ENCODE data around the gene ZDHHC16. TPM values are rescaled to one million over a fixed set of nuclear protein-coding genes. Genes with fewer than 3 reads are reported as not detected.
"Not testable (repeated sequence)": the region's sequence is repeated elsewhere in the genome, so short reads cannot be mapped to it uniquely, and the experiment has no call there.

The ZDHHC16 gene
- total RNA-seq, 4 donors from 2014 or later: 23.9 to 37.2 (median 28.3) TPM

- H3K27me3 ChIP-seq: no peaks in the 10 kb centered on the region
- H3K4me1 ChIP-seq: peaks cover 4 to 14% (median 11%) of the 10 kb centered on the region in 4 donors
- H3K4me3 ChIP-seq: no peak overlapping the region
- TF ChIP-seq CTCF (IDR thresholded peaks at IDR 0.05): no peak
- no peak for TF ChIP-seq POLR2A (IDR thresholded peaks at IDR 0.05; ENCODE audit: low read depth)
- no peak for TF ChIP-seq POLR2AphosphoS5 (IDR thresholded peaks at IDR 0.05)
- no peak for TF ChIP-seq EP300 (IDR thresholded peaks at IDR 0.05)
- no peak overlapping the region for H3K27ac ChIP-seq (replicated peaks in 1 of 4)
- 73% methylated on average over 7 of the region's 10 CpGs for WGBS
- intact Hi-C loops (cut with DNase I): no loop called here
- DNase-seq (ENCODE audit: extremely low spot score): no peak
- no peaks in the 10 kb centered on the region for H3K9me3 ChIP-seq
- H3K36me3 ChIP-seq: no peaks in the 10 kb centered on the region
Observed at GRCh38 chr10:97408496-97408992, 37.4 kb upstream of the ZDHHC16 start.

GRCh38 chr10:97411406-97411805 lies 34.6 kb upstream of the ZDHHC16 start:
- Histone ChIP-seq H3K27ac (replicated peaks in 1 of 4) (no peak overlapping the region), H3K4me3 (no peak overlapping the region), H3K4me1 (peaks cover 4 to 13% (median 11%) of the 10 kb centered on the region in 4 donors), H3K27me3 (no peaks in the 10 kb centered on the region), H3K9me3 (no peaks in the 10 kb centered on the region), H3K36me3 (no peaks in the 10 kb centered on the region)
- no peak for TF ChIP-seq POLR2A (IDR thresholded peaks at IDR 0.05; ENCODE audit: low read depth)
- no peak for TF ChIP-seq CTCF (IDR thresholded peaks at IDR 0.05)
- 79% methylated on average over 4 of the region's 4 CpGs for WGBS
- intact Hi-C loops (cut with DNase I): no loop called here
- DNase-seq (ENCODE audit: extremely low spot score): no peak

- H3K27ac ChIP-seq (replicated peaks in 1 of 4): no peak overlapping the region
- no peak for DNase-seq (ENCODE audit: extremely low spot score)
- WGBS: 88% methylated on average over 10 of the region's 10 CpGs
- H3K9me3 ChIP-seq: no peaks in the 10 kb centered on the region
- no peaks in the 10 kb centered on the region for H3K27me3 ChIP-seq
- no peak overlapping the region for H3K4me3 ChIP-seq
- TF ChIP-seq CTCF (IDR thresholded peaks at IDR 0.05): no peak
- TF ChIP-seq POLR2AphosphoS5 (IDR thresholded peaks at IDR 0.05): no peak
- TF ChIP-seq EP300 (IDR thresholded peaks at IDR 0.05): no peak
- H3K36me3 ChIP-seq: no peaks in the 10 kb centered on the region
- H3K4me1 ChIP-seq: peaks cover 0 to under 1% (median 0%) of the 10 kb centered on the region in 4 donors
- intact Hi-C loops (cut with DNase I): no loop called here
Observed at GRCh38 chr10:97412891-97413304, 33.1 kb upstream of the ZDHHC16 start.

GRCh38 chr10:97416565-97416964 lies 29.4 kb upstream of the ZDHHC16 start:
- TF ChIP-seq POLR2A (IDR thresholded peaks at IDR 0.05; ENCODE audit: low read depth) (no peak), EP300 (IDR thresholded peaks at IDR 0.05) (no peak), CTCF (IDR thresholded peaks at IDR 0.05) (no peak), POLR2AphosphoS5 (IDR thresholded peaks at IDR 0.05) (no peak)
- no peak overlapping the region for H3K27ac ChIP-seq (replicated peaks in 1 of 4)
- intact Hi-C loops (cut with DNase I): no loop called here
- H3K36me3 ChIP-seq: no peaks in the 10 kb centered on the region
- no peak overlapping the region for H3K4me3 ChIP-seq
- no peaks in the 10 kb centered on the region for H3K9me3 ChIP-seq
- WGBS: 81% methylated on average over 6 of the region's 6 CpGs
- peaks cover 0 to 15% (median 8%) of the 10 kb centered on the region in 4 donors for H3K4me1 ChIP-seq
- no peaks in the 10 kb centered on the region for H3K27me3 ChIP-seq
- no peak for DNase-seq (ENCODE audit: extremely low spot score)

GRCh38 chr10:97423757-97424098 lies 22.2 kb upstream of the ZDHHC16 start:
- H3K4me3 ChIP-seq; intact Hi-C loops (cut with DNase I); H3K27ac ChIP-seq (replicated peaks in 1 of 4); H3K27me3 ChIP-seq; DNase-seq (ENCODE audit: extremely low spot score); H3K9me3 ChIP-seq; H3K36me3 ChIP-seq: not testable (repeated sequence)
- H3K4me1 ChIP-seq: peaks cover 22 to 48% (median 37%) of the 10 kb centered on the region in 4 donors
- WGBS: 87% methylated on average over 8 of the region's 8 CpGs

Data from esophagus muscularis mucosa (tissue), 4 donors.